GM21360 (cell line): ENCODE measurements around the gene HMGXB3.
"Not testable (repeated sequence)": the region's sequence is repeated elsewhere in the genome, so short reads cannot be mapped to it uniquely, and the experiment has no call there.

ENCODE experiments used
- ATAC-seq: cut with Tn5 transposase; IDR thresholded peaks from one replicate; pipeline ENCODE4 v1.9.1; 2021; ENCODE audit warnings: mild to moderate bottlenecking, moderate library complexity; ENCODE audit not compliant: unreplicated experiment

HMGXB3 gene

GRCh38 chr5:150081541-150082283, 81.2 kb downstream of the HMGXB3 start:
- peak; percentile 90 for ATAC-seq

- peak; percentile 27 for ATAC-seq
These were observed 81.8 kb downstream of the HMGXB3 start for GRCh38 chr5:150082374-150082773.

- no peak for ATAC-seq
These were observed 82.3 kb downstream of the HMGXB3 start for GRCh38 chr5:150082889-150083288.

GRCh38 chr5:150084754-150085153, 84.2 kb downstream of the HMGXB3 start:
- not testable (repeated sequence) for ATAC-seq

GRCh38 chr5:150085191-150085912, 84.8 kb downstream of the HMGXB3 start:
- no peak for ATAC-seq

- no peak for ATAC-seq
These were observed 85.6 kb downstream of the HMGXB3 start, which contains the start of gene CSF1R for GRCh38 chr5:150085950-150086715. CSF1R (minus strand) TSS chr5:150086554; CDS start chr5:150086427, 127 bp downstream.

- ATAC-seq = peak; percentile 89
These were observed 91.7 kb downstream of the HMGXB3 start for GRCh38 chr5:150092159-150092787.

- ATAC-seq = no peak
These were observed 96.6 kb downstream of the HMGXB3 start for GRCh38 chr5:150097152-150097551.

- no peak for ATAC-seq
These were observed 100.5 kb downstream of the HMGXB3 start for GRCh38 chr5:150101023-150101422.
